Tibial nerve (tissue), 4 donors: ENCODE measurements around the gene TEP1.

ENCODE experiments used
- CTCF ChIP-seq, 5 experiments: fragments of 200-600 bp in 3 of 5; fragments of 450-650 bp in 2 of 5; sonication (generic) in 3 of 5; IDR thresholded peaks; one replicate each; pipeline ENCODE4 v1.5.1; 2016 to 2019; ENCODE audit warnings: antibody characterized with exemption in 5 of 5, mild to moderate bottlenecking in 3 of 5, moderate library complexity in 2 of 5
- EP300 ChIP-seq, 2 donors: sonication (generic); formaldehyde crosslinking; IDR thresholded peaks; one replicate each; pipeline ENCODE4 v1.6.1; 2017; ENCODE audit warnings: antibody characterized with exemption in 2 of 2, mild to moderate bottlenecking in 1 of 2
- POLR2A ChIP-seq, 2 donors: fragments of 450-650 bp; IDR thresholded peaks; one replicate each; pipeline ENCODE4 v1.6.1; 2017; ENCODE audit warnings: antibody characterized with exemption in 2 of 2, mild to moderate bottlenecking in 2 of 2, moderate library complexity in 2 of 2

- TF ChIP-seq CTCF (IDR thresholded peaks at IDR 0.05) (no peak), POLR2A (IDR thresholded peaks at IDR 0.05) (no peak), EP300 (IDR thresholded peaks at IDR 0.05) (no peak)
These were observed 27.6 kb upstream of the TEP1 start for GRCh38 chr14:20440882-20441281.
